ENCODE results near the gene TUB. TPM values are rescaled to one million over a fixed set of nuclear protein-coding genes. Genes with fewer than 3 reads are reported as not detected.

The TUB gene
- total and polyA plus RNA-seq, 11 donors = 4.7 to 38.8 (median 18.4) TPM

GRCh38 chr11:8089791-8090510 lies 8.9 kb downstream of the TUB start:
- DNase-seq (peak in 1 of 5 donors; percentile 23), ATAC-seq (no peak)
- no peaks in the 10 kb centered on the region for H3K9me3 ChIP-seq
- 87 to 93% (median 92%) methylated on average over 14 to 17 of the region's 17 CpGs for WGBS, 4 donors
- peaks cover 5 to 39% (median 20%) of the 10 kb centered on the region in 12 donors for H3K4me1 ChIP-seq
- no peak overlapping the region for H3K4me3 ChIP-seq
- no peaks in the 10 kb centered on the region for H3K27me3 ChIP-seq
- peaks cover 0 to 12% (median 5%) of the 10 kb centered on the region in 9 donors for H3K36me3 ChIP-seq
- no peak for TF ChIP-seq CTCF (IDR thresholded peaks at IDR 0.05)
- no peak for TF ChIP-seq POLR2A (IDR thresholded peaks at IDR 0.05)
- no peak overlapping the region for H3K27ac ChIP-seq
- intact Hi-C loops (cut with DNase I) = loop anchor here in 8 of 10 donors (2.0 to 10.0 kb wide), 7 partner anchors 55 to 195 kb away; no protein-coding TSS in a partner anchor

- intact Hi-C loops (cut with DNase I) = loop anchor here in 8 of 10 donors (2.0 to 10.0 kb wide), 6 partner anchors 56 to 196 kb away; no protein-coding TSS in a partner anchor
- TF ChIP-seq POLR2A (IDR thresholded peaks at IDR 0.05) (no peak), CTCF (IDR thresholded peaks at IDR 0.05) (peak; percentile 41 to 67 (median 58))
- Histone ChIP-seq H3K27me3 (no peaks in the 10 kb centered on the region), H3K36me3 (peaks cover 0 to 20% (median 8%) of the 10 kb centered on the region in 9 donors), H3K9me3 (no peaks in the 10 kb centered on the region), H3K4me3 (no peak overlapping the region), H3K4me1 (peaks cover 5 to 31% (median 13%) of the 10 kb centered on the region in 12 donors), H3K27ac (no peak overlapping the region)
- peak in 1 of 5 donors; percentile 31 for DNase-seq
- ATAC-seq = no peak
- WGBS, 4 donors = 53 to 71% (median 56%) methylated on average over 5 of the region's 5 CpGs
Observed at GRCh38 chr11:8090756-8091155, 9.7 kb downstream of the TUB start.

- WGBS, 4 donors = 50 to 64% (median 61%) methylated on average over 3 to 5 of the region's 5 CpGs
- H3K4me1 ChIP-seq = peaks cover 0 to 22% (median 6%) of the 10 kb centered on the region in 12 donors
- DNase-seq = peak in 1 of 5 donors; percentile 54
- no peak overlapping the region for H3K4me3 ChIP-seq
- ATAC-seq = peak in 2 of 4 donors; percentile 38 to 39
- H3K36me3 ChIP-seq = peaks cover 0 to 23% (median 8%) of the 10 kb centered on the region in 9 donors
- TF ChIP-seq CTCF (IDR thresholded peaks at IDR 0.05) = no peak
- no peak for TF ChIP-seq POLR2A (IDR thresholded peaks at IDR 0.05)
- peak overlapping the region in 1 of 12 donors; percentile 33 for H3K27ac ChIP-seq
- intact Hi-C loops (cut with DNase I) = loop anchor here (2.0 to 10.0 kb wide), 6 partner anchors 57 to 197 kb away; no protein-coding TSS in a partner anchor
- H3K27me3 ChIP-seq = no peaks in the 10 kb centered on the region
- no peaks in the 10 kb centered on the region for H3K9me3 ChIP-seq
Observed at GRCh38 chr11:8091721-8092120, 10.7 kb downstream of the TUB start.
